Liver (tissue), 3 donors: Measurements from ENCODE around the gene ARIH1.
"Not testable (repeated sequence)": the region's sequence is repeated elsewhere in the genome, so short reads cannot be mapped to it uniquely, and the experiment has no call there.

Experiments used
- ATF3 ChIP-seq: IDR thresholded peaks from 2 replicates; pipeline ENCODE4 v1.6.1; 2016; ENCODE audit warnings: antibody characterized with exemption
- CTCF ChIP-seq: fragments of 150-350 bp; IDR thresholded peaks from 2 replicates; pipeline ENCODE4 v1.5.1; 2017; ENCODE audit warnings: improper control_type of control experiment, low read depth, low read length; ENCODE audit not compliant: missing input control
- RAD21 ChIP-seq, 2 donors: IDR thresholded peaks; 2 replicates each; pipeline ENCODE4 v1.6.1; 2016; ENCODE audit warnings: antibody characterized with exemption in 2 of 2, mild to moderate bottlenecking in 2 of 2
- YY1 ChIP-seq: IDR thresholded peaks from 2 replicates; pipeline ENCODE4 v1.6.1; 2016; ENCODE audit warnings: antibody characterized with exemption, mild to moderate bottlenecking
- TF ChIP-seq, protein P1 (sequence below): IDR thresholded peaks from 2 replicates; pipeline ENCODE4 v1.6.1; 2016; ENCODE audit warnings: antibody characterized with exemption
- donor health status: healthy.
- donor health status: healthy.

DNA sequence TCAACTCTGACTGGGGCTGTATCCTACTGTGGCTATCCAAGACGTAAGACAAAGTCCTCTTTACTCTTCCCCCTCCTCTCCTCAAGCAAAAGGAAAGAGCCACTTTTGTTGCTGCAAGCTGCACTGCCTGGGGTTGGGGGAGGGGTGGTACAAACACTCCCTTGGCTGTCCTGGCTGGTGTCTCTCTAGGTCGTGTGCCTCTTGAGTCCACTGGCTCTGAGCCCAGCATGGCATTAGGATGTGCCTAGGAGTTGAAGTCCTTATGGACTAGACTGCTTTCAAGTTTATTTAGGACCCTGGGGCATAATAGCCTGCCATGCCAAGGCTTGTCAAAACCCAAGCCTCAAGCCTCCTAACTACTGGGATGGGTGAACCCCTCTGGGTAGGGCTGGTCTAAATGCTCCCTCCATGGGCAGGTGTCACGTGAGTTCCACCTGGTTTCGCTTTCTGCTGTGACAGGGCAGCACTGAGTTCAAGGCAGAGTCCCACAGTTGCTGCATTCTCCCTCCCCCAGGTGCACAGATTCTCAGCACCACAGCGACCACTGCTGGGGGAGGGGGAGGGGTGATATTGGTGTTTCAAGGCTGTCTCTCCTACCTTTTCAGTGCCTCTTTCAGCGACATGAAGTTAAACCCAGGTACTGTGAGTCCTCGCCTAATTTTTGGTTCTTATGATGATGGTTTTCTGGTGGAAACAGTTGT lies 141.6 kb downstream of the ARIH1 start:
- not testable (repeated sequence) for TF ChIP-seq CTCF; ATF3; RAD21 (IDR thresholded peaks at IDR 0.05); YY1
- TF ChIP-seq, protein P1, sequence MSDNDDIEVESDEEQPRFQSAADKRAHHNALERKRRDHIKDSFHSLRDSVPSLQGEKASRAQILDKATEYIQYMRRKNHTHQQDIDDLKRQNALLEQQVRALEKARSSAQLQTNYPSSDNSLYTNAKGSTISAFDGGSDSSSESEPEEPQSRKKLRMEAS: not testable (repeated sequence)
